NCI-H1417 treated with DMSO at 0.1 percent for 48 hours (cell line): ENCODE results near the gene RBMS2.

ENCODE experiments used
- DNase-seq: peaks from one replicate; lab custom pipeline; 2025; lab: John Stamatoyannopoulos, UW

RBMS2 gene

GRCh38 chr12:56631790-56632700 lies 110.4 kb downstream of the RBMS2 start:
- DNase-seq, result no peak

- no peak for DNase-seq
Observed at GRCh38 chr12:56632701-56633467, 111.3 kb downstream of the RBMS2 start.

DNA sequence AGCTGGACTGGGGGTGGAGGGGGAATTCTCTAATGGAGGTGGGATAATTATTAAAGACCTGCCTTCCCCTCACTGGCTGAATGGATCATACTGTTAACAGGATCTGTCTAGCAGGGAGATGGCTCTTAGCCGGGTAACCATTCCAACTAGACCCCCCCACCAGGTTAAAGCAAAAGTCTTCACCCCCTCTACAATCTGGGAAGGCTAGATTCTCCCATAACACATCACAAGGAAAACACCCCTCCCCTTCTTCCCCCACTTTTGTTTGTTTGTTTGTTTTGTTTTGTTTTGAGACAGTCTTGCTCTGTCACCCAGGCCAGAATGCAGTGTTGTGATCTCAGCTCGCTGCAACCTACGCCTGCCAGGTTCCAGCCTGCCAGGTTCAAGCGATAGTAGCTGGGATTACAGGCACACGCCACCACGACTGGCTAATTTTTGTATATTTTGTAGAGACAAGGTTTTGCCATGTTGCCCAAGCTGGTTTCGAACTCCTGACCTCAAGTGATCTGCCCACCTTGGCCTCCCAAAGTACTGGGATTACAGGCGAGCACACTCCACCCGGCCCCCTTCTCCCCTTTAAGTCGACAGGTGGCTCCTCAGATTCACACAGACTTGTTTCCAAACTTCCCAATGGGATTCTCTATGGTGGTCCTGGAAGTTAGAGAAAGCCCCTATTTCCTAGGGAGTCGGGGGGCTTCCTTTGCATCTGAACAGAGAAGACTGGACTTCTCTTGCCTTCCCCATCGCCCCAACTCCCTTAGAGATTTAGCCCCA lies 112.0 kb downstream of the RBMS2 start:
- DNase-seq, result no peak

- DNase-seq, result no peak
Observed at GRCh38 chr12:56634242-56634836, 112.7 kb downstream of the RBMS2 start.

DNA sequence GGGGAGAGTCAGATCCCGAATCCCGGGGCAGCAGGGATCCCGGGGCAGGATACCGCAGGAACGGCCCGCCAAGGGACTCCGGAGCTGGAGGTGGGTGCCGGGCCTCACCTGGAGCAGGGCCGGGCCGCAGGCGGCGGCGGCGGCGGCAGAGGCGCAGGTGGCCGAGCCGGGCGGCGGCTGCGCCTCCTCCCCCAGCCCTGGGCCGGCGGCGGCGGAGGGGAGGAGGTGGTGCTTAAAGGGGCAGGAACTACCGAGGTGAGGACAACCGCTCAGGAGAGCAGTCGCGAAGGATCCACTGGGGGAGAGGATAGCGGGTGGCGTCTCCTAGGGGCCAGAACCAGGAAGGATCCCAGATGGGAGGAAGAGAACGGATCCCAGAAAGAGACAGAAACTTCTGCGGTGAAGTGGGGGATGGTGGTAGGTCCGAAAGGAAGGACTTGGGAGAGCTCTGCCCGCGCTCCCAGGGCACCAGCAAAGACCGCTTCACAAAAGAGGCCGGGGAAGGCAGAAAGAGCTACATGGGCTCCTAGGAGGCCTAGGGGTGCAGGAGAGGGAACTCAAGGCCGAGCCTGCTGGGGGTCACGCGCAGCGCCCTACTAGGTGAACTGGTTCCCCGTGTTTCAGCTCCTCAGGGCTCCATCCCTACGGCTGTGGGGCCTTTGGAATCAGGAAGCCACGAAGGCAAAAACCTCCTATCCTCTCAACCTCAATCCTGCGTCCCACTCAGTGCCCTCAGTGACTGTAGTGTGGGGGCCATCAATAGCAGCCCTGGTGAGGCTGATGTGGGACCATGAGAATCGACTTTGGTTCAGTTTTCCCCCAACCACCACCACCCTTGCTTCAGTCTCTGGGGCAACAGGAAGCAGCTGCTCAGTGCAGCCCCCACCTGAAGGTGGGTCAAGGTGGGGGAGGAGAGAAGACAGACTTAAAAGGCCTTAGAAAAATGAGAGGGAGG lies 113.5 kb downstream of the RBMS2 start:
- DNase-seq, result peak; percentile 17

DNA sequence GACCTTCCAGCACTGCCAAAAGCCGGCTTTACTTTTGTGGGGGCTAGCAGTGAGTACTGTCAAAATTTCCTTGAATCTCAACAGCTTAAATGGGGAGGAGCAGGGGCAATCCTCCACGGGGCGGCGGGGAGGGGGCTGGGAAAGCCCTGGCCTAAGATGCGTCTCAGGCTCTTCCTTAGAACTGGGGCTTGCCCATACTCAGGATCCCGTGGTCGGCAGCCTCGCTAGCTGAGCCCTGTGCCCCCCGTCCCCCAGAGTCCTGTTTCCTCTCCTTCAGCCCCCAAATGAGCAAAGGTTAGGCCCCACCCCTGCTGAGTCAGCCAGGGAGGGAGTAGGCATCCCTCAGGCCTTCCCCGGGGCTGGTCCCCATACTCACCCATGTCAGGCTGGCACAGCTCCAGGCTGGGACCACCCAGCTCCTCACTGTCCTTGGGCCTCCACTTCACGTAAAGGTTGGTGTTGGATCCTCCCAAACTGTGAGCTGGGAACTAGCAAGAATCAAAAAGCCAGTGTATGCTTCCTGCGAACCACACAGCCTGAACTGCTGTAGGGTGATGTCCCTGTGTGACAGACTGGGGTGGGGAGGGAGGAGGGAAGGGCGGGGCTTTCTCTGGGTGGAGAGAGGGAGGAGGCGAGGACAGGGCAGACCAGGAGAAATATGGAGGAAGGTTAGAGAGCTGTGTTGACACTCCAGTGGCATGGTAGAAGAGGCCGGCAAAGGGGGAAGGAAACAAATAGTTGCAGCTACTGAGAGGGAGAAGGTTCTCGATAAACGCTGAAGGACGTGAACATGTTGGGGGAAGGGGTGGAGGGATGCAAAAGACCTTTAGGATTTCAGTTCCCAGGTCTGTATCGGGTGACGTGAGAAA lies 114.4 kb downstream of the RBMS2 start:
- peak; percentile 41 for DNase-seq

DNA sequence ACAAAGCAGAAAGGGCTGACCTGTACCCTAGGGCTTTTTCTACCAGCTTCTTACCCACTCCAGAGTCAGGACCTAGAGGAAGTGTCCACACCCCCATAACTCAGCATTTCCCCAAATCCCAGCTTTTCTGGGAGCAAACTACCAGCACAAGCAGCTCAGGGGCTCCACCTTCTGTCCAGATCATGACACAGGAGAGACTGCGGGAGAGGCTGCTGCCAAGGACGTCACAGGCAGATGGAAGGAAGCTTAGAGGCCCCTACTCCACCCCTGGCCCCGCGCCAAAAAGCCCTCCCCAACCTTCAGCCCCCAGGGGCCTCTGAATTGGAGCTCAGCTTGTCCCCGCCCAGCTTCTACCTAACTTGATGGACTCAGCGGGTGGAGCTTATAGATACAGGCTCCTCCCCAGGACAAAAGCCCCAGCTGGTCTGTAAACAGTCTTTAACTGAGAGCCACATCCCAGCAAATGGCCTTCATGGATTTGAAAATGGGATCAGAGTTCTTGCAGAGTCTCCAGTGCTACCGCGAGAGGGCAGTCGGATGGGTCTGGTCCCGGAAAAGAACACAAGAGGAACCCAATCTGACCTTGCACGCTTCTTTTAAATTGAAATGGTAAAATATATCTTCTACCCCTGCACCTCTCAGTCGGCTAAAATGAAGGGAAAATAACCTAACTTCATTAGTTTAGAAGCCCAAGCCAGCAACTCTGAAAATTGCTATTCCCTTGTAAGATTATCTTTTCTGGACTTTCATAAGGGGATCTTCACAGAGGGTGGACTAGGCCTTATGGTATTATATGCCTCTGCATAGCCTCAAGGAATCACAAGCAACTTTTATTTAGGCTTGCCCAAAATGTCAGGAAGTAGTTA lies 115.3 kb downstream of the RBMS2 start:
- peak; percentile 99 for DNase-seq

DNA sequence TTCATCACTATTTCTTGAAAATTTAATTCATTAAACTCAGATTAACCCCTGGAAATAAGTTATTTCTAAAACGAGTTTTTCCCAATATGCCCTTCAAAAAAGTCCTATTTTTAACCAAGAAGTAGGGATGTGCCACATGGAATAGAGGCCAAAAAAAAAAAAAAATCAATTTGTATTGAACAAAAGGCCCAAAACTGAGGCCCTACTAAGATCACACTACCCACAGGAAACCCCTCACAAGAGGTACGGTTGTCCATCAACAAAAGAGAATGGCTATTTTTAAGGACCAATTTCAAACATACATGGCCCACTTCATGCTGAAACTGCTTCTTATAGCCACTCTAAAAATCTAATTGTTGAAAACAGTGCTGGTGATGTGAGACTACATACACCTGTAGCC lies 116.0 kb downstream of the RBMS2 start:
- no peak for DNase-seq

DNA sequence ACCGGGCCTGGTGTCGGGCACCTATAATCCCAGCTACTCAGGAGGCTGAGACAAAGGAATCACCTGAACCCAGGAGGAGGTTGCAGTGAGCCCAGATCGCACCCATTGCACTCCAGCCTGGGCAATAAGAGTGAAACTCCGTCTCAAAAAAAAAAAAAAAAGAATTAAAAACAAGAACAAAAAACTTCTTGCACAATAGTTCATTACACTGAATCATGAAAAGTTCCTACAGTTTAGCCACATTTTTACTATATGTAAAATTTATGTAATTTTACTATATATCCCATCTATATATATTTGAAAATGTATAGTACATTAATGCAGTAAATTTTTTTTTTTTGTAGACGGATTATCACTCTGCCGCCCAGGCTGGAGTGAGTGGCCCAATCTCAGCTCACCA lies 119.6 kb downstream of the RBMS2 start:
- no peak for DNase-seq

DNA sequence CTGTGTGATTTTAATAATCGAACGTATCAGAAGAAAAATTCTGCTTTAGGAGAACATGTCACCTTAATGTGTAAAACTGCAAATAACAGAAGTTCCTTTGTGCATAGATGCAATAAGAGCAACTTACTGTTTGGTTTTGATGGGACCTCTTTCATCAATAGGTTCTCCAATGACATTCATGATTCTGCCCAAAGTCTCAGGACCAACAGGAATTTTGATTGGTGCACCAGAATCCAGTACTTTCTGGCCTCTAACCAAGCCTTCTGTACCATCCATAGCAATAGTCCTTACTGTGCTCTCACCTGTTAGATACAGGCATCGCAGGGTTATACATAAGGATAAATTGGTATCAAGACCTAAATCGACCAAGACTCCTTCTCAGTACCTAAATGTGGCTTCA lies 123.0 kb downstream of the RBMS2 start:
- DNase-seq, result no peak

- no peak for DNase-seq
Observed at GRCh38 chr12:56645201-56645716, 123.6 kb downstream of the RBMS2 start.
